Progenitor cell of endocrine pancreas (in vitro differentiated cells): Measurements from ENCODE around the gene GNB2. TPM values are rescaled to one million over a fixed set of nuclear protein-coding genes. Genes with fewer than 3 reads are reported as not detected.
"Not testable (repeated sequence)": the region's sequence is repeated elsewhere in the genome, so short reads cannot be mapped to it uniquely, and the experiment has no call there.

Experiments
- DNase-seq: peaks from one replicate; pipeline ENCODE4 v3.0.0; 2021; ENCODE audit warnings: low spot score; ENCODE audit not compliant: unreplicated experiment
- H3K27ac Mint-ChIP-seq: 2 replicates; pipeline ENCODE4 v1.8.0; 2021; ENCODE audit warnings: mild to moderate bottlenecking, moderate library complexity, mixed read lengths
- H3K27me3 Mint-ChIP-seq: 2 replicates; pipeline ENCODE4 v1.8.0; 2021; ENCODE audit warnings: mixed read lengths
- H3K36me3 Mint-ChIP-seq: 2 replicates; pipeline ENCODE4 v1.8.0; 2022; ENCODE audit warnings: mixed read lengths; ENCODE audit not compliant: insufficient read depth
- H3K4me1 Mint-ChIP-seq: 2 replicates; pipeline ENCODE4 v1.8.0; 2021; ENCODE audit warnings: low read depth, mixed read lengths
- H3K4me3 Mint-ChIP-seq: 2 replicates; pipeline ENCODE4 v1.8.0; 2021; ENCODE audit warnings: low read depth, mild to moderate bottlenecking, moderate library complexity, mixed read lengths
- H3K9me3 Mint-ChIP-seq: 2 replicates; pipeline ENCODE4 v1.8.0; 2021; ENCODE audit warnings: low read depth, mixed read lengths
- total RNA-seq: library from RNA; stranded (reverse); gene quantifications from 2 replicates; pipeline ENCODE4 v1.2.1, GENCODE V29; 2021
- TF ChIP-seq, protein P1 (sequence below): fragments of 200-600 bp; sonication (generic); IDR thresholded peaks from one replicate; pipeline ENCODE4 v1.5.0; 2021; ENCODE audit warnings: antibody characterized with exemption, mild to moderate bottlenecking; ENCODE audit not compliant: unreplicated experiment

Gene GNB2
- total RNA-seq, 1 donor from 2014 or later: 167 TPM

GRCh38 chr7:100668069-100668449, 5.5 kb upstream of the GNB2 start:
- no peak for DNase-seq
- Mint-ChIP-seq H3K27me3 (peaks cover 44% of the 10 kb centered on the region), H3K4me1 (no peaks in the 10 kb centered on the region), H3K4me3 (no peak overlapping the region), H3K9me3 (peaks cover 2% of the 10 kb centered on the region), H3K27ac (no peak overlapping the region), H3K36me3 (no peaks in the 10 kb centered on the region)
- TF ChIP-seq, protein P1, sequence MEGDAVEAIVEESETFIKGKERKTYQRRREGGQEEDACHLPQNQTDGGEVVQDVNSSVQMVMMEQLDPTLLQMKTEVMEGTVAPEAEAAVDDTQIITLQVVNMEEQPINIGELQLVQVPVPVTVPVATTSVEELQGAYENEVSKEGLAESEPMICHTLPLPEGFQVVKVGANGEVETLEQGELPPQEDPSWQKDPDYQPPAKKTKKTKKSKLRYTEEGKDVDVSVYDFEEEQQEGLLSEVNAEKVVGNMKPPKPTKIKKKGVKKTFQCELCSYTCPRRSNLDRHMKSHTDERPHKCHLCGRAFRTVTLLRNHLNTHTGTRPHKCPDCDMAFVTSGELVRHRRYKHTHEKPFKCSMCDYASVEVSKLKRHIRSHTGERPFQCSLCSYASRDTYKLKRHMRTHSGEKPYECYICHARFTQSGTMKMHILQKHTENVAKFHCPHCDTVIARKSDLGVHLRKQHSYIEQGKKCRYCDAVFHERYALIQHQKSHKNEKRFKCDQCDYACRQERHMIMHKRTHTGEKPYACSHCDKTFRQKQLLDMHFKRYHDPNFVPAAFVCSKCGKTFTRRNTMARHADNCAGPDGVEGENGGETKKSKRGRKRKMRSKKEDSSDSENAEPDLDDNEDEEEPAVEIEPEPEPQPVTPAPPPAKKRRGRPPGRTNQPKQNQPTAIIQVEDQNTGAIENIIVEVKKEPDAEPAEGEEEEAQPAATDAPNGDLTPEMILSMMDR: no peak

DNA sequence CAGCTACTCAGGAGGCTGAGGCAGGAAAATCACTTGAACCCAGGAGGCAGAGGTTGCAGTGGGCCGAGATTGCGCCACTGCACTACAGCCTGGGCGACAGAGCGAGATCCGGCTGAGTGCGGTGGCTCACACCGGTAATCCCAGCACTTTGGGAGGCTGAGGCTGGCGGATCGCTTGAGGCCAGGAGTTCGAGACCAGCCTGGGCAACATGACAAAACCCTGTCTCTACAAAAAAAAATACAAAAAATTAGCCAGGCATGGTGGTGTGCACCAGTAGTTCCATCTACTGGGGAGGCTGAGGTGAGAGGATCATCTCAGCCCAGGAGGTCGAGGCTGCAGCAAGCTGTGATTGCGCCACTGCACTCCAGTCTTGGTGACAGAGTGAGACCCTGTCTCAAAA, 4.4 kb upstream of the GNB2 start:
- H3K36me3 Mint-ChIP-seq: not testable (repeated sequence)

DNA sequence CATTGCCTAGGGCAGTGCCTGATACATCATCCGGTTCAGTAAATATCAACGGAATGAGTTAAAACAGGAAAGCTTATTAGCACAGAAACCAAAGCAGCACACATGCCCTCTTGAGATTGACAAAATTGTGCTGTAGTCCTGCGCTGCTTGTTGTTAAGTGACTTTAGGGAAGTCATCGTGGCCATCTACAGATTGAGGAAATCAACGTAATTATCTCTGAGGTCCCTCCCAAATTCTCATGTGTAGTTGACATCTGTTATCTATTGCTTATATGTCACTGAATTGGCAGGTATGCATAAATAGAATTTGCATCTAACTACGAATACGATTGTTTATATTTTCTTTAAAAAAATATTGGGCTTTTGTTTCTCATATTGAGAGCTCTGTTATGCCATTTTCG, 3.5 kb upstream of the GNB2 start:
- no peak overlapping the region for H3K4me3 Mint-ChIP-seq
- H3K27me3 Mint-ChIP-seq: peaks cover 42% of the 10 kb centered on the region
- TF ChIP-seq, protein P1: no peak
- H3K36me3 Mint-ChIP-seq: no peaks in the 10 kb centered on the region
- no peak for DNase-seq
- peaks cover 2% of the 10 kb centered on the region for H3K9me3 Mint-ChIP-seq
- no peak overlapping the region for H3K27ac Mint-ChIP-seq
- no peaks in the 10 kb centered on the region for H3K4me1 Mint-ChIP-seq

More for the DNA sequence above, 4.4 kb upstream of the GNB2 start:
- H3K27me3 Mint-ChIP-seq: peaks cover 42% of the 10 kb centered on the region
- DNase-seq, H3K27ac Mint-ChIP-seq, H3K4me3 Mint-ChIP-seq, H3K4me1 Mint-ChIP-seq, H3K9me3 Mint-ChIP-seq: not testable (repeated sequence)

DNA sequence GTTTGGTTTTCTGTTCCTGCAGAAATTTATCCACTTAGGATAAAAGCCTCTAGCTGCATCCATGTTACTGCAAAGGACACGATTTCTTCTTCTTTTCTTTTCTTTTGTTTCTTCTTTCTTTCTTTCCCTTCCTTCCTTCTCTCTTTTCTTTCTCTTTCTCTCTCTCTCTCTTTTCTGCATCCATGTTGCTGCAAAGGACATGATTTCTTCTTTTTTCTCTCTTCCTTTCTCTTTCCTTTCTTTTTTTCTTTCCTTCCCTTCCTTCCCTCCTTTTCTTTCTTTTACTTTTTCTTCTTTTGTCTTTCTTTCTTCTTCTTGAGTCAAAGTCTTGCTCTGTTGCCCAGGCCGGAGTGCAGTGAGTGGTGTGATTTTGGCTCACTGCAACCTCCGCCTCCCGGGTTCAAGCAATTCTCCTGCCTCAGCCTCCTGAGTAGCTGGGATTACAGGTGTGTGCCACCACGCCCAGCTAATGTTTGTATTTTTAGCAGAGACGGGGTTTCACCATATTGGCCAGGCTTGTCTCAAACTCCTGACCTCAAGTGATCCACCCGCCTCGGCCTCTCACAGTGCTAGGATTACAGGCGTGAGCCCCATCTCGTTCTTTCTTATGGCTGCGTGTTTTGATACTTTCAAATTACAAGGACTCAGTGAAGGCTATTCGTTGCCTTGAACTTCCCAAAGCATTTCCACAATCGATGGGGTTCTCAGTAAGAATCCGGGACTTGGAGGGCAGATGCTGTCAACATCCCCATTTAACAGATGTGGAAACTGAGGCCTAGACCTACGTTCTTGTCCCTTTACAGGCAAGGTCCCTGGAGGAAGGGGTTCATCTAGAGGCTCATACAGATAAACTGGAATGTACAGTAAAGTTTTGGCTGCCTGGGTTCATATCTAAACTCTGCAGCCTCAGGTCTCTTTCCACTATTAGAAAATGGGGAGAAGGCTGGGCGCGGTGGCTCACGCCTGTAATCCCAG, 1.9 kb upstream of the GNB2 start:
- H3K4me3 Mint-ChIP-seq: no peak overlapping the region
- no peak for DNase-seq
- no peak overlapping the region for H3K27ac Mint-ChIP-seq
- no peaks in the 10 kb centered on the region for H3K36me3 Mint-ChIP-seq
- H3K4me1 Mint-ChIP-seq: peaks cover 2% of the 10 kb centered on the region
- TF ChIP-seq, protein P1: no peak
- peaks cover 2% of the 10 kb centered on the region for H3K9me3 Mint-ChIP-seq
- peaks cover 31% of the 10 kb centered on the region for H3K27me3 Mint-ChIP-seq

- H3K9me3 Mint-ChIP-seq: no peaks in the 10 kb centered on the region
- H3K4me1 Mint-ChIP-seq: peaks cover 2% of the 10 kb centered on the region
- peak overlapping the region; percentile 91 for H3K4me3 Mint-ChIP-seq
- H3K27ac Mint-ChIP-seq: peak overlapping the region; percentile 91
- no peak for DNase-seq
- TF ChIP-seq, protein P1: no peak
- peaks cover 21% of the 10 kb centered on the region for H3K27me3 Mint-ChIP-seq
- peaks cover 6% of the 10 kb centered on the region for H3K36me3 Mint-ChIP-seq
Measured at GRCh38 chr7:100673942-100674410, 436 bp downstream of the GNB2 start.
